Measurements from ENCODE around the gene RFC2.

GRCh38 chr7:74193054-74193453 is 61.1 kb downstream of the RFC2 start:
- TF ChIP-seq, protein P1, sequence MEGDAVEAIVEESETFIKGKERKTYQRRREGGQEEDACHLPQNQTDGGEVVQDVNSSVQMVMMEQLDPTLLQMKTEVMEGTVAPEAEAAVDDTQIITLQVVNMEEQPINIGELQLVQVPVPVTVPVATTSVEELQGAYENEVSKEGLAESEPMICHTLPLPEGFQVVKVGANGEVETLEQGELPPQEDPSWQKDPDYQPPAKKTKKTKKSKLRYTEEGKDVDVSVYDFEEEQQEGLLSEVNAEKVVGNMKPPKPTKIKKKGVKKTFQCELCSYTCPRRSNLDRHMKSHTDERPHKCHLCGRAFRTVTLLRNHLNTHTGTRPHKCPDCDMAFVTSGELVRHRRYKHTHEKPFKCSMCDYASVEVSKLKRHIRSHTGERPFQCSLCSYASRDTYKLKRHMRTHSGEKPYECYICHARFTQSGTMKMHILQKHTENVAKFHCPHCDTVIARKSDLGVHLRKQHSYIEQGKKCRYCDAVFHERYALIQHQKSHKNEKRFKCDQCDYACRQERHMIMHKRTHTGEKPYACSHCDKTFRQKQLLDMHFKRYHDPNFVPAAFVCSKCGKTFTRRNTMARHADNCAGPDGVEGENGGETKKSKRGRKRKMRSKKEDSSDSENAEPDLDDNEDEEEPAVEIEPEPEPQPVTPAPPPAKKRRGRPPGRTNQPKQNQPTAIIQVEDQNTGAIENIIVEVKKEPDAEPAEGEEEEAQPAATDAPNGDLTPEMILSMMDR (IDR thresholded peaks at IDR 0.05), result no peak
- TF ChIP-seq EZH2 (IDR thresholded peaks at IDR 0.05) (no peak), EZH2phosphoT487 (IDR thresholded peaks at IDR 0.05) (no peak)
